Measurements from ENCODE around the gene SF3A1. TPM values are rescaled to one million over a fixed set of nuclear protein-coding genes. Genes with fewer than 3 reads are reported as not detected.
A peak's percentile ranks its signal among the peaks of the same experiment; 100 is the strongest.

The SF3A1 gene
- total and polyA plus RNA-seq, 2 of the 13 experiments (the other 11 are each of a cell fraction or from before 2014, with no cell fraction given): 10.0 to 22.0 TPM

DNA sequence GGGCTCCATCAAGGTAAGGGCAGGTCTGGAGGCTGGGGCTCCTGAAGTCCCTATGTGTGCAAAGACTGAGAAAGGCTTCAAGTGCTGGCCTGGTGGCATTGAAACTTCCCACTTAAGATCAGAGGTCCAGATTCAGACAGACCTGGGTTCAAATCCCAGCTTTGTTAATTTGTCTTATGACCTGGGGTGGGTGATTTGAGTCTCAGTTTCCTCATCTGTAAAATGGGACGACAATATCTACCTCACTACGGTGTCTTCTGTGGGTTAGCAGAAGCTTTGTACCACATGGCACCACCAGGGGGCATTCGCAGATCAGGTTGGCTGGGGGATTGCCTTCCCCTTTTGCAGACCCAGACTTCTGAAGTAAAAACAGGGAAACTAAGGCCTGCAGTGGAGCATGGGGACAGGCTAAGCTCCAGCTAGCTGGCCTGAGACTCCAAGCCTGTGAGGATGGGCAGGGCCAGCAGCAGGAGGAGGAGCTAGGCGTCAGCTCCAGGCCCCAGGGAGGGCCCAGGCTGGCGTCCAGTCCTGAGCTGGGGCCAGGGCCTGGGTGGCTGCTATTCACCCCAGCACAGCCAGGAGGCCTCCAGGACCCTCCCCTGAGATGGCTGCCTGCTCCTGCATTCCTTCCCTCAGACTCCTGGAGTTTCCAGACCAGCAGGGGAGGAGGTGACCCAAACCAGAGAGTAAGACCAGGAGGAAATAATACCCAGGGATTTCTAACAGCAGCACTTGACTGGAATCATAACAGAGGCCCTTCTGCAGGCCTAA, 68.9 kb downstream of the SF3A1 start (continued):
- no peak for TF ChIP-seq ETS1 (CRISPR knock-in tag; IDR thresholded peaks at IDR 0.05)
- TF ChIP-seq ZFP1 (CRISPR knock-in tag; IDR thresholded peaks at IDR 0.05): no peak
- no peak for TF ChIP-seq BCLAF1 (IDR thresholded peaks at IDR 0.05)
- no peak for TF ChIP-seq ZNF724P (CRISPR knock-in tag; IDR thresholded peaks at IDR 0.05; ENCODE audit: borderline replicate concordance)
- peak; percentile 16; the same call in 1 of the 2 replicates for TF ChIP-seq HDAC2 (CRISPR knock-in tag; IDR thresholded peaks at IDR 0.05)
- TF ChIP-seq HOXA9 (CRISPR knock-in tag; IDR thresholded peaks at IDR 0.05; ENCODE audit: borderline replicate concordance): no peak
- no peak for TF ChIP-seq ZFAT (CRISPR knock-in tag; conservative IDR thresholded peaks at IDR 0.05)
- TF ChIP-seq, protein P1, sequence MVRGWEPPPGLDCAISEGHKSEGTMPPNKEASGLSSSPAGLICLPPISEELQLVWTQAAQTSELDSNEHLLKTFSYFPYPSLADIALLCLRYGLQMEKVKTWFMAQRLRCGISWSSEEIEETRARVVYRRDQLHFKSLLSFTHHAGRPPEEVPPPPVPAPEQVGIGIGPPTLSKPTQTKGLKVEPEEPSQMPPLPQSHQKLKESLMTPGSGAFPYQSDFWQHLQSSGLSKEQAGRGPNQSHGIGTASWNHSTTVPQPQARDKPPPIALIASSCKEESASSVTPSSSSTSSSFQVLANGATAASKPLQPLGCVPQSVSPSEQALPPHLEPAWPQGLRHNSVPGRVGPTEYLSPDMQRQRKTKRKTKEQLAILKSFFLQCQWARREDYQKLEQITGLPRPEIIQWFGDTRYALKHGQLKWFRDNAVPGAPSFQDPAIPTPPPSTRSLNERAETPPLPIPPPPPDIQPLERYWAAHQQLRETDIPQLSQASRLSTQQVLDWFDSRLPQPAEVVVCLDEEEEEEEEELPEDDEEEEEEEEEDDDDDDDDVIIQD (CRISPR knock-in tag; IDR thresholded peaks at IDR 0.05; ENCODE audit: low read depth): no peak
- peak; percentile 85 for TF ChIP-seq TEAD3 (CRISPR knock-in tag; optimal IDR thresholded peaks at IDR 0.05; ENCODE audit: borderline replicate concordance)
- 0 out of 2 replicates have a peak, but pooled peaks have one; percentile 18 for TF ChIP-seq HMGXB3 (CRISPR knock-in tag; IDR thresholded peaks at IDR 0.05; ENCODE audit: borderline replicate concordance)
